Measurements from ENCODE around the gene GALNT16.

GRCh38 chr14:69232388-69232787 lies 27.6 kb upstream of the GALNT16 start:
- TF ChIP-seq REST (IDR thresholded peaks at IDR 0.05; ENCODE audit: insufficient read depth in 1 of 2, low read depth in 2 of 2, low read length in 2 of 2) (no peak), POLR2AphosphoS5 (IDR thresholded peaks at IDR 0.05; ENCODE audit: low read depth, low read length) (no peak), TAF1 (IDR thresholded peaks at IDR 0.05; ENCODE audit: borderline replicate concordance, insufficient read depth, low read length) (no peak)

Measured in PFSK-1 (cell line).